GM12878 (cell line): Measurements from ENCODE around the gene DLG1. TPM values are rescaled to one million over a fixed set of nuclear protein-coding genes. Genes with fewer than 3 reads are reported as not detected.
A peak's percentile ranks its signal among the peaks of the same experiment; 100 is the strongest.

ENCODE experiments used
- ATAC-seq: fragments of 200-7000 bp; cut with Tn5 transposase; 3 replicates; pipeline ENCODE4 v1.9.1; 2020; ENCODE audit warnings: mild to moderate bottlenecking, moderate library complexity
- BruUV-seq: library from RNA; stranded (reverse); fragments of 400-500 nt; replicated peaks from 2 replicates; lab custom pipeline; 2021; lab: Mats Ljungman, UMichigan
- CTCF ChIA-PET: fragments of 300-600 bp; sonication (Branson Sonifier 250); formaldehyde crosslinking; extraction: SDS; loops from one replicate; lab custom pipeline; 2021; ENCODE audit warnings: inconsistent platforms; lab: Yijun Ruan, JAX
- POLR2A ChIA-PET: fragments of 350-600 bp; formaldehyde crosslinking; extraction: SDS; loops from one replicate; lab custom pipeline; 2021; ENCODE audit warnings: inconsistent platforms; lab: Charles Lee
- RAD21 ChIA-PET: fragments of 300-600 bp; sonication (Branson Sonifier 250); formaldehyde crosslinking; loops from one replicate; lab custom pipeline; 2023; ENCODE audit warnings: antibody characterized with exemption; ENCODE audit not compliant: unreplicated experiment; lab: Charles Lee
- SMC1A ChIA-PET: fragments of 300-600 bp; sonication (Branson Sonifier 250); formaldehyde crosslinking; loops from one replicate; lab custom pipeline; 2023; ENCODE audit not compliant: unreplicated experiment, uncharacterized antibody; lab: Charles Lee
- DNase-seq: peaks from one replicate; pipeline ENCODE4 v3.0.0-alpha.2; 2011; ENCODE audit warnings: low read depth, low spot score
- FAIRE-seq: peaks from 3 replicates; lab custom pipeline; 2011; peaks lifted over from hg19 to GRCh38; lab: Jason Lieb, UNC
- H2AFZ ChIP-seq: 2 replicates; pipeline ENCODE4 v1.6.0; 2011; ENCODE audit warnings: low read depth, low read length, control low read depth; ENCODE audit not compliant: control insufficient read depth
- H3K27ac ChIP-seq: 2 replicates; pipeline ENCODE4 v1.5.1; 2011; ENCODE audit warnings: control low read depth; ENCODE audit not compliant: control insufficient read depth, insufficient read depth
- H3K27me3 ChIP-seq, 2 experiments: replicated peaks in 1 of 2; 2 replicates each; pipeline versions ENCODE4 v1.6.0 to v1.6.1; 2011; ENCODE audit warnings: low read length in 1 of 2; ENCODE audit not compliant: control insufficient read depth in 2 of 2, insufficient read depth in 2 of 2
- H3K36me3 ChIP-seq, 2 experiments: 2 replicates each; pipeline ENCODE4 v1.5.1; 2011; ENCODE audit warnings: low read length in 1 of 2; ENCODE audit not compliant: control insufficient read depth in 2 of 2, insufficient read depth in 2 of 2
- H3K4me1 ChIP-seq: 2 replicates; pipeline ENCODE4 v1.6.1; 2011; ENCODE audit warnings: mild to moderate bottlenecking, low read length, moderate library complexity, mixed read lengths; ENCODE audit not compliant: control insufficient read depth, insufficient read depth
- H3K4me2 ChIP-seq: 2 replicates; pipeline ENCODE4 v1.6.0; 2011; ENCODE audit warnings: control low read depth; ENCODE audit not compliant: control insufficient read depth, insufficient read depth
- H3K4me3 ChIP-seq: fragments of 200-600 bp; sonication (generic); 2 replicates; pipeline ENCODE4 v1.5.1; 2016
- H3K79me2 ChIP-seq: 2 replicates; pipeline ENCODE4 v1.6.0; 2011; ENCODE audit warnings: low read length; ENCODE audit not compliant: control insufficient read depth, insufficient read depth
- H3K9ac ChIP-seq: 2 replicates; pipeline ENCODE4 v1.8.0; 2011; ENCODE audit warnings: low read length, control low read depth, mixed read lengths; ENCODE audit not compliant: control insufficient read depth, insufficient read depth
- H3K9me3 ChIP-seq: replicated peaks from 3 replicates; pipeline ENCODE4 v1.5.1; 2011; ENCODE audit warnings: mild to moderate bottlenecking, low read length; ENCODE audit not compliant: control insufficient read depth, insufficient read depth
- H4K20me1 ChIP-seq: 2 replicates; pipeline ENCODE4 v1.6.0; 2011; ENCODE audit not compliant: control insufficient read depth, insufficient read depth
- ASH2L ChIP-seq: fragments of 300-600, 200-600 bp; sonication (generic); IDR thresholded peaks from 2 replicates; pipeline ENCODE4 v1.6.1; 2017; ENCODE audit warnings: low read depth, mild to moderate bottlenecking, borderline replicate concordance
- CREM ChIP-seq: IDR thresholded peaks from 2 replicates; pipeline ENCODE4 v1.6.1; 2014; ENCODE audit warnings: antibody characterized with exemption, low read depth
- E2F8 ChIP-seq: fragments of 450-650 bp; IDR thresholded peaks from 2 replicates; pipeline ENCODE4 v1.6.1; 2018; ENCODE audit warnings: mild to moderate bottlenecking, low read depth, moderate library complexity; ENCODE audit not compliant: partially characterized antibody
- IRF5 ChIP-seq: fragments of 450-650 bp; IDR thresholded peaks from 2 replicates; pipeline ENCODE4 v1.6.1; 2017; ENCODE audit warnings: borderline replicate concordance
- MAX ChIP-seq: IDR thresholded peaks from 2 replicates; pipeline ENCODE4 v1.6.1; 2012; ENCODE audit warnings: low read depth, low read length, improper control_type of control experiment
- NFXL1 ChIP-seq: fragments of 450-650 bp; IDR thresholded peaks from 2 replicates; pipeline ENCODE4 v1.6.1; 2017; ENCODE audit warnings: antibody characterized with exemption, mild to moderate bottlenecking, borderline replicate concordance
- NFYA ChIP-seq: IDR thresholded peaks from 2 replicates; pipeline ENCODE4 v1.6.1; 2011; ENCODE audit warnings: low read depth, mild to moderate bottlenecking, low read length, improper control_type of control experiment, borderline replicate concordance
- PAX8 ChIP-seq: fragments of 450-650 bp; IDR thresholded peaks from 2 replicates; pipeline ENCODE4 v1.6.1; 2017; ENCODE audit warnings: mild to moderate bottlenecking, moderate library complexity
- REST ChIP-seq: IDR thresholded peaks from 2 replicates; pipeline ENCODE4 v1.6.1; 2012; ENCODE audit warnings: mild to moderate bottlenecking, low read depth, low read length
- RUNX3 ChIP-seq: IDR thresholded peaks from 2 replicates; pipeline ENCODE4 v1.6.1; 2012; ENCODE audit warnings: low read length, inconsistent platforms
- SIX5 ChIP-seq: IDR thresholded peaks from 2 replicates; pipeline ENCODE4 v1.6.1; 2011; ENCODE audit warnings: mild to moderate bottlenecking, low read depth, low read length, moderate library complexity; ENCODE audit not compliant: severe bottlenecking
- ZNF207 ChIP-seq: fragments of 450-650 bp; IDR thresholded peaks from 2 replicates; pipeline ENCODE4 v1.6.1; 2014; ENCODE audit warnings: antibody characterized with exemption, mild to moderate bottlenecking, borderline replicate concordance
- ZNF24 ChIP-seq: fragments of 450-650 bp; IDR thresholded peaks from 2 replicates; pipeline ENCODE4 v1.6.1; 2017; ENCODE audit warnings: antibody characterized with exemption, mild to moderate bottlenecking
- ZNF274 ChIP-seq: IDR thresholded peaks from one replicate; pipeline ENCODE4 v1.8.0; 2011; ENCODE audit not compliant: insufficient read length, insufficient read depth
- WGBS: methylation state at CpG from one replicate; pipeline ENCODE4 v1.1.6; 2016; ENCODE audit warnings: low lambda C conversion rate; ENCODE audit not compliant: insufficient replicate concordance, insufficient coverage; ENCODE audit errors: missing lambda C conversion rate; 5-methylcytosine and 5-hydroxymethylcytosine counted together
- in situ Hi-C: fragments of 300-500 bp; cut with MboI; formaldehyde crosslinking; loops from 9 replicates; pipeline ENCODE4 v1.14.3; 2018; ENCODE audit warnings: mixed read lengths
- intact Hi-C: fragments of 100-400 bp; cut with micrococcal nuclease; formaldehyde crosslinking; loops from one replicate; pipeline ENCODE4 v1.14.2; 2022; ENCODE audit not compliant: unreplicated experiment
- polyA plus RNA-seq, 11 experiments: library from polyadenylated mRNA; depleted of rRNA in 4 of 11; unstranded in 6 of 11; stranded (reverse) in 5 of 11; fragments of >200 nt; fragmentation: Nextera tagmentation in 4 of 11; fragmentation: Illumina TruSeq in 1 of 11; extraction: Ambion mirVana in 4 of 11; extraction: Trizol in 1 of 11; gene quantifications; 1 replicate in 1 of 11; 2 replicates in 10 of 11; pipeline versions ENCODE4 v1.2.1 to v1.2.3, GENCODE V29; 2011 to 2016; ENCODE audit warnings: inconsistent platforms in 2 of 11, missing spikeins in 2 of 11, low read depth in 1 of 11
- total RNA-seq, 4 experiments: library from RNA; depleted of rRNA in 3 of 4; stranded (reverse); fragments of >200 nt in 3 of 4; fragmentation: Illumina TruSeq in 1 of 4; extraction: Trizol in 1 of 4; gene quantifications; 2 replicates each; pipeline versions ENCODE4 v1.2.1 to v1.2.3, GENCODE V29; 2013 to 2021

DLG1 gene
- total and polyA plus RNA-seq, 10 of the 15 experiments (the other 5 are each of a cell fraction or from before 2014, with no cell fraction given): 9.2 to 63.1 (median 40.1) TPM

GRCh38 chr3:197229836-197230235, 68.6 kb downstream of the DLG1 start:
- in situ Hi-C loops (no loop called here), intact Hi-C loops (no loop called here)
- H3K9me3 ChIP-seq: no peaks in the 10 kb centered on the region; the same call in 2 of the 3 replicates
- TF ChIP-seq NFXL1 (no peak), ZNF24 (no peak), REST (no peak), ASH2L (no peak), ZNF274 (no peak), NFYA (no peak), SIX5 (no peak), CREM (no peak), ZNF207 (no peak), IRF5 (no peak), E2F8 (no peak), PAX8 (no peak), MAX (no peak), RUNX3 (no peak)
- 84% methylated on average over 3 of the region's 3 CpGs for WGBS
- no TSS peak for BruUV-seq
- FAIRE-seq (peak; percentile 70), DNase-seq (no peak), ATAC-seq (no peak)
- peaks cover 6% of the 10 kb centered on the region; the same call in 1 of the 2 replicates for H3K4me1 ChIP-seq
- H3K79me2 ChIP-seq: peaks cover 43% of the 10 kb centered on the region
- H3K36me3 ChIP-seq: no peaks in the 10 kb centered on the region; a peak in 2 of 4 replicates
- ChIA-PET CTCF (interaction anchor here (0.9 to 4.8 kb wide), 5 partner anchors 27 to 280 kb away, joined by 3 to 22 read pairs (median 5); no protein-coding TSS in a partner anchor), SMC1A (interaction anchor here (1.2 kb wide), 1 partner anchor 9 kb away, joined by 5 read pairs; no protein-coding TSS in a partner anchor), RAD21 (no interaction called here), POLR2A (interaction anchor here (0.6 kb wide), 1 partner anchor 10 kb away, joined by 3 read pairs; no protein-coding TSS in a partner anchor)
- H4K20me1 ChIP-seq: no peaks in the 10 kb centered on the region
- H3K4me2 ChIP-seq: no peak overlapping the region
- H3K4me3 ChIP-seq: no peak overlapping the region
- no peaks in the 10 kb centered on the region for H3K27me3 ChIP-seq
- H3K9ac ChIP-seq: no peak overlapping the region
- no peak overlapping the region for H2AFZ ChIP-seq
- no peak overlapping the region for H3K27ac ChIP-seq
